GDM1 (cell line): ENCODE data around the gene SOX18.
"Not testable (repeated sequence)": the region's sequence is repeated elsewhere in the genome, so short reads cannot be mapped to it uniquely, and the experiment has no call there.

Source experiments
- DNase-seq: peaks from one replicate; lab custom pipeline; 2025; lab: John Stamatoyannopoulos, UW

Gene SOX18

DNA sequence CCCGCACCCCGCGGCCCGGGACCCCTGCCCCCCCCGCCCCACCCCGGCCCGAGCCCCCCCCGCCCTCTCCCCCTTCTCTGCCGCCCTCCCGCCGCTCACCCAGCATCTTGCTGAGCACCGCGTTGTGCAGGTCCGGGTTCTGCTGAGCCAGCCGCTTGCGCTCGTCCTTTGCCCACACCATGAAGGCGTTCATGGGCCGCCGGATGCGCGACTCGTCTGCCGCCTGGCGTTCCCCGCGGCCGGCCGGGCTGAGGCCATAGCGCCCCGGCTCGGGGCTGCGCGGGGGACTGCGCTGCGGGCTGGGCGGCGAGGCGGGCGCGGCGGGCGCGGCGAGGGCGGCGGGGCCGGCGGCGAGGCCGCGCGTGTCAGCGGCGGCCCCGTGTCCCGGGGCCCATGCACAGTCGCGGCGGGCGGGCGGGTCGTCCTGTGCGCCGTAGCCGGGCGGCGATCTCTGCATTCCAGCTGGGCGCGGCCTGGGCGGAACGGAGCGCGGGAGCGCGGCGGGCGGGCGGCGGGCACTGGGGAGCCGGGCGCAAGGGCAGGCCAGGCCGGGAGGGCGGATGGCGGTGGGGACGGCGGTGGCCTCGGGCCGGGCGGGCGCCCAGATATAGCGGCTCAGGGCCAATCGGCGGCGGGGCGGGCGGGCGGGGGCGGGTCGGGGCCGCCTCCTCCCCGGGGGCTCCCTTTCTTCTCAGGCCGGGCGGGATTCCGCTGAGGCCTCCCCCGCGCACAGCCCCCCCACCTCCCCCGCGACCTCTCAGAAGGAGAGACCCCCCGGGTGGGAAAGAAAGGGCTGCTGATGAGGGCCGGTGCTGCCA lies at the start of gene SOX18:
SOX18 (minus strand) TSS at position 580 of the 818 bp plus-strand sequence; CDS start at position 457, 123 bp downstream.
- no peak for DNase-seq

- no peak for DNase-seq
Observed at GRCh38 chr20:64098471-64099013, 49.1 kb upstream of the SOX18 start.

DNA sequence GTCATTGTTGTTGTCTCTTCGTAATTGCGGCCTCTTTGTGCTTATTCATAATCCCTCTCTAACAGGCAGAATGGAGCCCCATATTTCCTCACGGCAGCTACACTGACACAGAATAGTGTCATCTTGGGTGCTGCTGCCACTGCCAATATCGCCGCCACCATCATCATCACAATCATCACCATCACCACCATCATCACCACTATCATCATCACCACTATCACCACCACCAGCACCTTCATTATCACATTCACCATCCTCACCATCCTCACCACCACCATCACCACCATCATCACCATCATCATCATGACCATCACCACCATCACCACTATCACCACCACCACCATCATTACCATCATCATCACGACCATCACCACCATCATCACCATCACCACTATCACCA lies 47.1 kb upstream of the SOX18 start:
- no peak for DNase-seq

GRCh38 chr20:64095927-64096326 lies 46.5 kb upstream of the SOX18 start:
- no peak for DNase-seq

- no peak for DNase-seq
Observed at GRCh38 chr20:64095455-64095854, 46.0 kb upstream of the SOX18 start.

DNA sequence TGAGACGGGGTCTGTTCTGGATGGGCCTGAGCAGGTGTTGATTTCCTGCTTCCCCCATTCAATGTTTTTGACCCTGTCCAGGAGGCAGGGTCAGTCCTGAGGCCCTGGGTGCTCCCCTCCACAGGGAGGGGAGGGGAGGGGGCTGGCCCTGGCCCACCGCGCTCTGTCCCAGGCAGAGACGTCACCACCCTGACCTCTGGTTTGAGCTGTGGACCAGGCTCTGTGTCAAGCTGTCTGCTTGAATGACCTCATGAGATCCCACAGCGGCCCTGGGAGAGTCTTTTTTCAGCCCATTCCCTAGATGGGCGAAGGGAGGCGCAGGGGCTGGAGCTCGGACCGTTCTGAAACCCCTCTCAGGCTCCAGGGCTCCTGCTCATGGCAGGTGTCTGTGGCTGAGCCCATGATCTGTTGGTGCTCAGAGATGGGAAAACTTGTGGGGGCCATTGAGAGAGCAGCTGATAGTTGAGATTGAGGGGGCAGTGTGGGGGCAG lies 43.6 kb upstream of the SOX18 start:
- DNase-seq, result no peak

- no peak for DNase-seq
Observed at GRCh38 chr20:64092258-64093012, 43.0 kb upstream of the SOX18 start.

- DNase-seq, result no peak
Observed at GRCh38 chr20:64091770-64092169, 42.3 kb upstream of the SOX18 start.

- no peak for DNase-seq
Observed at GRCh38 chr20:64091340-64091739, 41.9 kb upstream of the SOX18 start.

DNA sequence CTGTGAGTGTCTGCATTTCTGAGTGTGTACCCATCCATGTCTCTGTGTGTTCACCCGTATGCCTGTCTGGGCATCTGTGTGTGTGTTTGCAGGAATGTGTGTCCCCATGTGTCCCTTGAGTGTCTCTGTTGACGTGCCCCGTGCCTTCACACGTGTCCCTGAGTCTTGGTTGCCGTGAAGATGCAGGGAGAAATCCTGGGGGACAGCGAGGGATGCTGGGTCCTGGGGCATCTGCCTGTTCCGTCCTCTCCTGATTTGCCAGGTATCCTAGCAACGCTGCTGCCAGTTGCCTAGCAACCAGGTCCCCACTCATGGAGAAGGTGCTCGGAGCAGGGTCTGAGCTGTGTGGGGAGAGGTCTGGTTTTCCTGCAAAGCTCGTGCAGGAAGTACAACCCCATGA lies 40.7 kb upstream of the SOX18 start:
- no peak for DNase-seq

- not testable (repeated sequence) for DNase-seq
Observed at GRCh38 chr20:64088586-64088985, 39.1 kb upstream of the SOX18 start.

DNA sequence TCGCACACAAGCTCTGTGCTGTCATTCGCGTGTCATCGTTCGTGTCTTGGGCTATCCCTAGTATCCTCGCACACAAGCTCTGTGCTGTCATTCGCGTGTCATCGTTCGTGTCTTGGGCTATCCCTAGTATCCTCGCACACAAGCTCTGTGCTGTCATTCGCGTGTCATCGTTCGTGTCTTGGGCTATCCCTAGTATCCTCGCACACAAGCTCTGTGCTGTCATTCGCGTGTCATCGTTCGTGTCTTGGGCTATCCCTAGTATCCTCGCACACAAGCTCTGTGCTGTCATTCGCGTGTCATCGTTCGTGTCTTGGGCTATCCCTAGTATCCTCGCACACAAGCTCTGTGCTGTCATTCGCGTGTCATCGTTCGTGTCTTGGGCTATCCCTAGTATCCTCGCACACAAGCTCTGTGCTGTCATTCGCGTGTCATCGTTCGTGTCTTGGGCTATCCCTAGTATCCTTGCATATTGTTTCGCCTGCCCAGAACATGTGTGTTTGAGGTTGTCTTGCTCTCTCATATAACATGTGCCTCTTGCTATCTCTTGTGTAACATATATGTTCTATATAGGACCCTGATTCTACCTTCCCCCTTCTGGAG lies 37.9 kb upstream of the SOX18 start:
- not testable (repeated sequence) for DNase-seq

DNA sequence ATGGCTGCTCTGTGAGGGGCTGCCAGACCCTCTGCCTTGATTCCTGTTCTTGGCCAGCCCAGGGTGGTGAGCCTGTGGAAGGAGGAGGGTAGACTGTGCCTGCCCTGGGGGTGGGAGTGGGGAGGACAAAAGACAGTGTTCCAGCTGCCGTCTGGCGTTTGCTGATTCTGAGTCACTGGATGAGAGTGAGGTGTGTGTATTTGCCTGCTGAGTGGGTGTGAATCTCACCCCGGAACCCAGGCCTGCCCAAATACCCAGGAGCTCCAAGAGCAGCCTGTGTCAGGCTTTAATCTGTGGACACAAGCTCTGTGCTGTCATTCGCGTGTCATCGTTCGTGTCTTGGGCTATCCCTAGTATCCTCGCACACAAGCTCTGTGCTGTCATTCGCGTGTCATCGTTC lies 37.4 kb upstream of the SOX18 start:
- no peak for DNase-seq

DNA sequence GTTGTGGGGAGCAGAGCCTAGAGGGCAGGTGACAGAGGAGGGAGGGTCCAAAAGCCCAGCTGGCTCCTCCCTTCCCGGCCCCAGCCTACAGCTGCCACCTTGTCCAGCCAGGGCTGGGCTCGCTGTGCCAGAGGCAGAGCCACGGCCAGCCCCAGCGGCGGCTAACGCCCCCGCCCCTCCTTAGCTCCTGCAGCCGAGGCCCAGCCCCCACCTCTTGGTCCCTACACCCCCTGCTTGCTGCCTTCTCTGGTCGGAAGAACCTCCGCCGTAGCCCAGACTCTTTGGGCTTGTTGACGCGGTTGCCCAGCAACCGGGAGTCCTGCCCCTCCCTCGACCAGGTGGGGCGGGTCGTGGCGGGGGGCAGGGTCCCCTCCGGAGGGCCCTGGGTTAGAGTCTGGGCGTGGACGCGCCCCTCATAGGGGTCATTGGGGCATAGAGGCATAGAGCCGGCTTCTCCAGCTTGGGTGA lies 35.3 kb upstream of the SOX18 start:
- DNase-seq, result no peak

DNA sequence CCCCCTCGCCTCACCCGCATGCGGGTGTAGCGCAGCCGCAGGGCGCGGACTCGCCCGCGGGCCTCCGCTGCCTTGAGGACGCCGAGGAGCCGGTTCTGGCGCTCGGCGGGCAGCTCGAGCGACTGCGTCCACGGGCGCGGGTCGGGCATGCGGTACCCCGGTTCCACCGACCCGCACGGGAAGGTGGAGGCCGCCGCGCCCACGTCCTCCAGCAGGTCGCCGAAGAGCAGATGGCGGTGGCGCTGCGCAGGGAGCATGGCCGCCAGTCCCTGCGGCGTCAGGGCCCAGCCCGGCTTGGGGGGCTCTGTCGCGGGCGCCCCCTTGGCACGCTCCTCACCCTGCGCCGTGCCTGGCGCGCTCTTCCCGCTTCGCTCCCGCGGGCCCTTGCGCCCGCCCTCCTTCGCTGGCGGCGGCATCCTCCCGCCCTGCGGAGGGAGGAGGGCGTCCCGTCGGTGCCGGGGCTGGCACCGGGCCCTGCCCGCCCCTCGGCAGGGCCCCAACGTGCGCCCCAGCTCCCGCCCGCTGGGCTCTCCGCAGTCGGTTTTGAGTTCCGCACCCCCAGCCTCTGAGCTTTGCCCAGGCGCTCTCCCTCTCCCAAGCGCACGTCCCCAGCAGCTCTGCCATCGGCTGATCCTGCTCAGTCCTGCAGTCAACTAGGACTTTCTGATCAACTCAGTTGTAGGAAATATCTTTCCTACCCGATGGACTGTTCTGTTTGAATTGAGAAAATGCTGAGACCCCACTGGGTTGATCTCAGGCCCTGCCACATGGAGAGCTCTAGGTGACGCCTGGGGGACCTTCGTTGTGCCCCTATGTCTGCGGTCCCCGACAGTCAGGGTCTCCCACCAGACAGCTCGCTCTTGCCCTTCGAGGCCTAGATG lies 34.6 kb upstream of the SOX18 start, which contains the start of gene LKAAEAR1:
LKAAEAR1 (minus strand) TSS at position 595 of the 881 bp plus-strand sequence; CDS start at position 416, 179 bp downstream.
- no peak for DNase-seq

DNA sequence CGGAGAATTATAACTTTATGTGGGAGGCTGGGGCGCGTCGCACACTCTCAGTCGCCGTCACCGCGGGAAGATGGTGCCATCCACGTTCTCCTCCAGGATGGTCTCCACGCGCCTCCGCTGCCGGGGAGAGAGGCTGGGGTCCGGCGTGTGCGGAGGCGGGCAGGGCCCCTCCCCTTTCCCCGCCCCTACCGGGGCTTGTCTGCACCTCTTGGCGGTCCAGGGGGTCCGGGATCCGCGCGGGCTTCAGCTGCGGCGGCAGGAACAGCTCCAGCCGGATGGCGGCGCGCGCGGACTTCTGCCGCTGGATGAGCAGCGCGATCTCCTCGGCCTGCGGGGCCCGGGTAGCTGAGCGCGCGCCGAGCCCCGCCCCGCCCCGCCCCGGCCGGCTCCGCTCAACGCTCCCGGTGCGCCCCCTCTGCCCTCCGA lies 34.0 kb upstream of the SOX18 start:
- DNase-seq, result peak; percentile 88

DNA sequence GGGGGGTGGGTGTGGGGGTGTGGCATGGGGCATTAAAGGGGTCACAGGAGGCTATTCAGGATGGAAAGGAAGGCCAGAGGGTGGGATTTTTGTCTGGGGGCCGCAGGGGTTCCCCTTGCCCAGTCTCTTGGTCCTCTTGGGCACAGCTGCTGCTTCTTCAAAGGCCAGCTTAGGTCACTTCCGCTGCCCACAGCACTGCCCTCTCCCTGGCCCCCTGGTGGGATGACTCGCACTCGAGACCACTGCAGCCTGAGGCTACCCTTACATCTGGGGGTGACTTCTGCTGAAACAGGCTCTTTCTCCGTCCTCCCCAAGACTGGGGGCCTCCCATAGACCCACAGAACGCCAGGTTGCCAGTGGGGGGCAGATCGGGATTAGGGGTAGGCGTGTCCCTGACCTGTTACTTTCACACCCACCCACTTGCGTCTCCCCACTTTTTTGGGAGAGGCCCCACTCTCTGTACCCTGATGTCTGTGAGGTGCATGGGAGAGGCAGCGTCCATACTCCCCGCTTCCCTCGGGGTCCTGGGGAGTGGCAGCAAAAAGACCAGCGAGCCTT lies 33.5 kb upstream of the SOX18 start:
- no peak for DNase-seq

DNA sequence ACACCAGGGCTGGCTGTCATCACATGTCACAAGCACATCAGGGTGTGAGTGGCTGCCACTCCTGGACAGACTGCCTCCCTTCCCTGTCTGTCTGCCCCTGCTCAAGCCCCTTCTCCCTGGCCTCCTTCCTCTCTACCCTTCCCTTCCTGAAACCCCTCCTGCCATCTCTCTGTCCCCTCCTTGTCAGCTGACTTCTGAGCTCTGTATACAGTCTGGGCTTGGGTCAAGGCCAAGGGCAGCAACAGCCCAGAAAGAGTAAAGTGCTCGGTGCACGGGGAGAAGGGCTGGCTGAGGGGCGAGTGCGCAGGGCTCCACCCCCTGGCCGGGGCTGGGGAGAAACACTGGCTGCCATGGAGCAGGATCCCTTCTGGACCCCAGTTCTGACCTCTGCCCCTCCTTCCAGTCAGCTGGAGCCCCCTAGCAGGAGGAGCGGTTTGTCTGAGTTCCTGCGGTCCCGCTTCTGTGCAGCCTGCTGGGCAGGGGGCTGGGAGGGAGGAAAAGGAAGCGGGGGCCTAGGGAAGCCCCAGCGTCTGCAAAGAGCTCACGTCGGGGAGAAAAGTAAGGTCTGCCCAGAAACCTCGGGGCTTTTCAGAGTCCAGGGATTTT lies 32.8 kb upstream of the SOX18 start:
- DNase-seq, result peak; percentile 55

DNA sequence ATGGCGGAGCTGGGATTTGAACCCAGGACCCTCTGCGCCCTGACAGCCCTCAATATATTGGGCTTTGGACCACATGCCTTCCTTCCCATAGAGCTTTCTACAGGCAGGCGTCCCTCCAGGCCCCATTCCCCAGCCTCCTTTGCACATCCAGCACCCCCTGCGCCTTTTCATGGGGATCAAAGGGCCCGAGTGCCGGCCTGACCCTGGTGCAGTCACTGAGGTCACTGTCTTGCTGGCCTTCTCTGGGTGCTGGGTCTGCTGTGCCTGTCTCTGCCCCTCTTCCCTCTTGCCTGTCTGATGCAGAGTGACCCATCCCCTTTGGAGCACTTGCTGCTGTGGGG lies 32.2 kb upstream of the SOX18 start:
- no peak for DNase-seq

DNA sequence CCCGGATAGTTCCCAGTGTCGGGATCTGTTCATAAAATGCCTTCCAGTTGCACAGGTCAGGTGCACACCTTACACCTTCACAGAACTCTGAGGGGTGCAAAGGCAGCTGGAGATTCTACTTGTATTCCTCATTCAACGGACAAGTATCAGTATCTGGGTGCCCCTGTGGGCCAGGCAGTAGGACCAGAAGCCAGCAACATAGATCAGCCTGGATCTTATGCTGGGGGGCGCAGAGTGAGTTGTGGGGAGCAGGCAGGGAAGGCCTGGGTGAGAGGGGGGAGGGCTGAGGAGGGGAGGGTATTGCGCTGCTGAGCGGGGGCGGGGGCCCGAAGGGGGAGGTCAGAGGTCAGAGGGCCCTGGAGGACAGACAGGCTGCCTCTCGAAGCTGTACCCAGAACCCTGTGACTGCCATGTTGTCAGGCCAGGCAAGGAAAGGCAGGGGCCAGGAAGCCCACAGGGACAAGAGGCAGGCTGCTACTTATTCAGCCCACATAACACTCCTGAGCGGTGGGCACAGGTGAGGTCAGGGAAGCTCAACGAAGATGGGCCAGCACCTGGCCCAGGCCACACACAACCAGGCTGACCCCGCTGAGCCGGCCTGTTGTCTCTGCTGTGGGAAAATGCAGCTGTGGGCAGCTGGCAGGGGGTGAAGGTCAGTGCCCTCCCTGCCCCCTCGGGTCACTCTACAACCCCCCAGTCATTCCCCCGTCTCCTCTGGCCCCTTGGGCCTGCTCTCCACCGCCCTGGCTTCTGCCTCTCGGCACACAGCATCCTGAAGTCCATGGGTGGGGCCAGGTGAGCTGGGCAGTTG lies 31.6 kb upstream of the SOX18 start:
- DNase-seq, result no peak
